ENCODE data around the gene ZNF385D.

GRCh38 chr3:21744793-21745192 lies 6.2 kb downstream of the ZNF385D start:
- TF ChIP-seq ZFP30 (CRISPR knock-in tag; IDR thresholded peaks at IDR 0.05), result no peak
- no peak for TF ChIP-seq ZNF70 (CRISPR knock-in tag; IDR thresholded peaks at IDR 0.05)
- TF ChIP-seq ISL1 (CRISPR knock-in tag; IDR thresholded peaks at IDR 0.05), result no peak
- no peak for TF ChIP-seq BACH2 (CRISPR knock-in tag; IDR thresholded peaks at IDR 0.05; ENCODE audit: borderline replicate concordance)
- no peak for TF ChIP-seq ZNF8 (CRISPR knock-in tag; IDR thresholded peaks at IDR 0.05)
- TF ChIP-seq RARB (CRISPR knock-in tag; IDR thresholded peaks at IDR 0.05), result no peak
- TF ChIP-seq TCF4 (CRISPR knock-in tag; IDR thresholded peaks at IDR 0.05; ENCODE audit: borderline replicate concordance), result no peak
- no peak for TF ChIP-seq PATZ1 (CRISPR knock-in tag; IDR thresholded peaks at IDR 0.05; ENCODE audit: borderline replicate concordance)
- TF ChIP-seq OSR1 (CRISPR knock-in tag; IDR thresholded peaks at IDR 0.05), result no peak
- no peak for TF ChIP-seq ZFP3 (CRISPR knock-in tag; IDR thresholded peaks at IDR 0.05)
- no peak for TF ChIP-seq GLIS3 (CRISPR knock-in tag; IDR thresholded peaks at IDR 0.05)

All from SK-N-SH treated with all-trans-retinoic acid at 6 μM for 48 hours (cell line).